Measurements from ENCODE around the gene RIN1.
"Not testable (repeated sequence)": the region's sequence is repeated elsewhere in the genome, so short reads cannot be mapped to it uniquely, and the experiment has no call there.

RIN1 gene

GRCh38 chr11:66321606-66322005, 14.6 kb downstream of the RIN1 start:
- H3K4me3 ChIP-seq (ENCODE audit: low read depth, low read length), result no peak overlapping the region

GRCh38 chr11:66320748-66321147, 15.5 kb downstream of the RIN1 start:
- not testable (repeated sequence) for H3K4me3 ChIP-seq (ENCODE audit: low read depth, low read length)

GRCh38 chr11:66320289-66320688, 15.9 kb downstream of the RIN1 start:
- not testable (repeated sequence) for H3K4me3 ChIP-seq (ENCODE audit: low read depth, low read length)

- no peak overlapping the region for H3K4me3 ChIP-seq (ENCODE audit: low read depth, low read length)
Measured at GRCh38 chr11:66318600-66318970, 17.6 kb downstream of the RIN1 start.

- no peak overlapping the region for H3K4me3 ChIP-seq (ENCODE audit: low read depth, low read length)
Measured at GRCh38 chr11:66317723-66318599, 18.3 kb downstream of the RIN1 start.

GRCh38 chr11:66317322-66317722, 18.9 kb downstream of the RIN1 start:
- H3K4me3 ChIP-seq (ENCODE audit: low read depth, low read length), result no peak overlapping the region

GRCh38 chr11:66316849-66317251, 19.4 kb downstream of the RIN1 start, which contains the start of gene CD248:
Gene CD248, minus strand, starts transcription at chr11:66317044. Its CDS starts 17 bp downstream, at chr11:66317027.
- H3K4me3 ChIP-seq (ENCODE audit: low read depth, low read length), result no peak within 1 kb of the TSS

- no peak overlapping the region for H3K4me3 ChIP-seq (ENCODE audit: low read depth, low read length)
Measured at GRCh38 chr11:66315921-66316811, 20.1 kb downstream of the RIN1 start.

- no peak overlapping the region for H3K4me3 ChIP-seq (ENCODE audit: low read depth, low read length)
Measured at GRCh38 chr11:66315498-66315885, 20.7 kb downstream of the RIN1 start.

- H3K4me3 ChIP-seq (ENCODE audit: low read depth, low read length), result no peak overlapping the region
Measured at GRCh38 chr11:66314561-66315497, 21.4 kb downstream of the RIN1 start.

DNA sequence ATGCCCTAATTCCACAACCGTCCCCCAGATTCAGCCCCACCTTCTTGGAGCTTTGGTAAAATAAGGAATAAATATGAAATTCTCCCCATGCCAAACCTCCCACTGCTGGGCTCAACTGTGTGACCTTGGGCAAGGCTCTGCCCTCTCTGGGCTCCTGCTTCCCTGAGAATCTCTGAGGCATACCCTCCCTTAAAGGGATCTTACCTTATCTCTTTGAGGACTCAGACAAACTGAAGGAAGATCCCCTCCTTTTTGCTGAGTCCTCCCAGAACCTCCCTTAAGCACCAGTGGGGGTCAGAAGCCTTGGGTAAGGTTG, 22.1 kb downstream of the RIN1 start:
- no peak overlapping the region for H3K4me3 ChIP-seq (ENCODE audit: low read depth, low read length)

DNA sequence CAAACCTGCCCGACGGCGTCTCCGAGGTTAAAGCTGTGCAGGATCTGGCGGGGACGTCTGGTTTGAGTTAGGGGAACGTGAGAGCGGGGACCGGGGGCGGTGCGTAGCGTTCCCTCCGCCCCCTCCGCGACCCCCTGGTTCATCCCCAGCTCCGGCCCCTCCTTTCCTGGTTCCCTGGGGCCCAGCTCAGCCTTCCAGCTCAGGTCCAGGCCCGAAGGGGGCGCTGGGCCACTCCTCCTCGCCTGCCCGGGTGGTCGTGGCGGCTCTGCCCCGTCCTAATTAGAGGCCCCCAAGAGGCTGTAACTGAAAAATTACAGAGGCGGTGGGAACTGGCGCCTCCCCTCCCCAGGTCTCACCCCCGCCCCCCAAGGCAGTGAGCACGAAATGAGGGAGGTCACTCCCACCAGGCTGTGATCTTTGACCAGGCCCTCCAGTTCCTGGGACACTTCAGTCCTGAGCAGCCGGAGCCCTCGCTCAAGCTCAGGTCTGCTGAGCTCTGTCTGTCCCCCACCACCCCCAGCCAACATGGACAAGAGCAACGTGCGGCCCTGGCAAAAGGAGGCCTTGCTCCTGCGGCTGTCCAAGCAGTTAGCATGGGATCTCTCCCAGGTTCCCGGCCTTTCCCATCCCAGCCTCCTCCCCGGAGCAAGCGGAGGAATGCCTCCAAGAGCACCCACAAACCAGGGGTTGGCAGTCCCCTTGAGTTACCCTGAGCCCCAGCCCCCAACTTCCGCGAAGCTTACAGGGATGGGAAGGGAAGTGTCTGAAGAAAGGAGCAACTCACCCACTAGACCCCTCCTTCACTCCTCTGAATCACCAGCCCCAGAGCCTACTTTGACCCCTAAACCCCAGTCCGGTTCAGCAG, 22.7 kb downstream of the RIN1 start:
- H3K4me3 ChIP-seq (ENCODE audit: low read depth, low read length), result peak overlapping the region; percentile 39

- H3K4me3 ChIP-seq (ENCODE audit: low read depth, low read length), result peak overlapping the region; percentile 63
Measured at GRCh38 chr11:66312549-66313320, 23.5 kb downstream of the RIN1 start.

GRCh38 chr11:66311965-66312548, 24.2 kb downstream of the RIN1 start:
- peak overlapping the region; percentile 63 for H3K4me3 ChIP-seq (ENCODE audit: low read depth, low read length)

DNA sequence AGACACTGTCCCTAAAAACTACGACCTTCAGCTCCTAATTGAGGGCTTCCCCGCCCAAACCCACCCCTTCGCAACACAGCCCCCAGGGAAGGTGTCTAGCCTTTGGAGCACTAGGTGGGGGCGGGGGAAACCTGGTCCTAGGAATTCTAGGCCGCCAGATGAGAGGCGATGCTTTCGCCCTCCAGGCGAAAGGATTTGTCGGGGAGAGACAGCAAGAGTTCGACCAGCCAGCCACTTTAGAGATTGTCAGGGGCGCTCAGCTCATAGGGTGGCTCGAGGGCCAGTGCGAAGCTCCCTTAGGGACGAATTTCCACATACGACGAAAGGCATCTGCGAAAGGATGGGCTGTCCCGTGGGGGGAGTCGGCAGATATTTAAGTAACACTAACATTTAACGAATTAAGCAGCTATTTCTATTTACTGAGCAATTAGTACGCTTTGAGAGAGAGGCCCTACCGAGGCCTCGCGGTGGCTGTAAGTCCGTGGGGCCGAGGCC, 24.7 kb downstream of the RIN1 start:
- peak overlapping the region; percentile 63 for H3K4me3 ChIP-seq (ENCODE audit: low read depth, low read length)

GRCh38 chr11:66310803-66311440, 25.3 kb downstream of the RIN1 start:
- H3K4me3 ChIP-seq (ENCODE audit: low read depth, low read length), result not testable (repeated sequence)

- H3K4me3 ChIP-seq (ENCODE audit: low read depth, low read length), result no peak overlapping the region
Measured at GRCh38 chr11:66310324-66310723, 25.9 kb downstream of the RIN1 start.

GRCh38 chr11:66309475-66309874, 26.8 kb downstream of the RIN1 start:
- H3K4me3 ChIP-seq (ENCODE audit: low read depth, low read length), result no peak overlapping the region
